A673 (cell line): ENCODE data around the gene CDH23. TPM values are rescaled to one million over a fixed set of nuclear protein-coding genes. Genes with fewer than 3 reads are reported as not detected.

ENCODE experiments used
- BruUV-seq: library from RNA; stranded (reverse); fragments of 400-500 nt; replicated peaks from 2 replicates; lab custom pipeline; 2021; lab: Mats Ljungman, UMichigan
- CTCF ChIA-PET: fragments of 300-600 bp; sonication (Branson Sonifier 250); formaldehyde crosslinking; loops from one replicate; lab custom pipeline; 2022; ENCODE audit warnings: antibody characterized with exemption; lab: Charles Lee
- POLR2A ChIA-PET: fragments of 300-600 bp; sonication (Branson Sonifier 250); formaldehyde crosslinking; loops from one replicate; lab custom pipeline; 2022; ENCODE audit warnings: antibody characterized with exemption; ENCODE audit not compliant: low non-redundant PET; lab: Charles Lee
- DNase-seq: peaks from one replicate; pipeline ENCODE4 v3.0.0-alpha.2; 2015; ENCODE audit warnings: low spot score
- H3K27ac ChIP-seq: fragments of 200-600 bp; sonication (generic); 2 replicates; pipeline ENCODE4 v1.5.1; 2016; ENCODE audit warnings: mixed run types, low read depth, mild to moderate bottlenecking, mixed read lengths, antibody characterized with exemption, low read length; ENCODE audit not compliant: poor library complexity, severe bottlenecking
- H3K27me3 ChIP-seq: fragments of 200-600 bp; sonication (generic); replicated peaks from 2 replicates; pipeline ENCODE4 v1.6.1; 2017; ENCODE audit warnings: mixed run types, low read depth, mild to moderate bottlenecking, mixed read lengths, antibody characterized with exemption, low read length; ENCODE audit not compliant: insufficient read depth, poor library complexity
- H3K36me3 ChIP-seq: fragments of 200-600 bp; sonication (generic); 2 replicates; pipeline ENCODE4 v1.6.1; 2016; ENCODE audit warnings: mixed run types, mild to moderate bottlenecking, mixed read lengths, antibody characterized with exemption, low read length; ENCODE audit not compliant: insufficient read depth, poor library complexity, severe bottlenecking
- H3K4me1 ChIP-seq: fragments of 200-600 bp; sonication (generic); 2 replicates; pipeline ENCODE4 v1.6.1; 2017; ENCODE audit warnings: mixed run types, mild to moderate bottlenecking, mixed read lengths, antibody characterized with exemption, low read length; ENCODE audit not compliant: insufficient read depth, poor library complexity, severe bottlenecking
- H3K4me3 ChIP-seq: fragments of 200-600 bp; sonication (generic); 2 replicates; pipeline ENCODE4 v1.5.1; 2016; ENCODE audit warnings: low read depth, mixed run types, mild to moderate bottlenecking, mixed read lengths, low read length; ENCODE audit not compliant: poor library complexity, severe bottlenecking
- H3K9me3 ChIP-seq: fragments of 200-600 bp; sonication (generic); 2 replicates; pipeline ENCODE4 v1.6.1; 2016; ENCODE audit warnings: mixed run types, low read depth, mild to moderate bottlenecking, mixed read lengths, antibody characterized with exemption, low read length; ENCODE audit not compliant: poor library complexity, severe bottlenecking
- EZH2 ChIP-seq: fragments of 200-600 bp; sonication (generic); IDR thresholded peaks from 2 replicates; pipeline ENCODE4 v1.6.1; 2017; ENCODE audit warnings: borderline replicate concordance, low read depth, mild to moderate bottlenecking, mixed read lengths, antibody characterized with exemption, low read length; ENCODE audit not compliant: poor library complexity, severe bottlenecking
- intact Hi-C: fragments of 100-400 bp; cut with micrococcal nuclease; formaldehyde crosslinking; loops from one replicate; pipeline ENCODE4 v1.10.0; 2022; ENCODE audit not compliant: unreplicated experiment
- total RNA-seq: library from RNA; stranded (reverse); gene quantifications from 2 replicates; pipeline ENCODE4 v1.2.3, GENCODE V29; 2021
- TF ChIP-seq, protein P1 (sequence below): fragments of 300-800, 200-600 bp; sonication (generic); conservative IDR thresholded peaks from 2 replicates; pipeline ENCODE4 v1.5.1; 2017; ENCODE audit warnings: low read depth, mild to moderate bottlenecking, antibody characterized with exemption, low read length, moderate library complexity, mixed read lengths

Gene CDH23
- total RNA-seq, 1 experiment from 2014 or later: 49.7 TPM

GRCh38 chr10:71349406-71349805, 47.3 kb upstream of the CDH23 start:
- TF ChIP-seq, protein P1, sequence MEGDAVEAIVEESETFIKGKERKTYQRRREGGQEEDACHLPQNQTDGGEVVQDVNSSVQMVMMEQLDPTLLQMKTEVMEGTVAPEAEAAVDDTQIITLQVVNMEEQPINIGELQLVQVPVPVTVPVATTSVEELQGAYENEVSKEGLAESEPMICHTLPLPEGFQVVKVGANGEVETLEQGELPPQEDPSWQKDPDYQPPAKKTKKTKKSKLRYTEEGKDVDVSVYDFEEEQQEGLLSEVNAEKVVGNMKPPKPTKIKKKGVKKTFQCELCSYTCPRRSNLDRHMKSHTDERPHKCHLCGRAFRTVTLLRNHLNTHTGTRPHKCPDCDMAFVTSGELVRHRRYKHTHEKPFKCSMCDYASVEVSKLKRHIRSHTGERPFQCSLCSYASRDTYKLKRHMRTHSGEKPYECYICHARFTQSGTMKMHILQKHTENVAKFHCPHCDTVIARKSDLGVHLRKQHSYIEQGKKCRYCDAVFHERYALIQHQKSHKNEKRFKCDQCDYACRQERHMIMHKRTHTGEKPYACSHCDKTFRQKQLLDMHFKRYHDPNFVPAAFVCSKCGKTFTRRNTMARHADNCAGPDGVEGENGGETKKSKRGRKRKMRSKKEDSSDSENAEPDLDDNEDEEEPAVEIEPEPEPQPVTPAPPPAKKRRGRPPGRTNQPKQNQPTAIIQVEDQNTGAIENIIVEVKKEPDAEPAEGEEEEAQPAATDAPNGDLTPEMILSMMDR: no peak
- no peak for TF ChIP-seq EZH2
- H3K27ac ChIP-seq: no peak overlapping the region
- no peaks in the 10 kb centered on the region for H3K4me1 ChIP-seq
- ChIA-PET CTCF (no interaction called here), POLR2A (no interaction called here)
- BruUV-seq: no TSS peak
- no peaks in the 10 kb centered on the region for H3K27me3 ChIP-seq
- H3K36me3 ChIP-seq: no peaks in the 10 kb centered on the region
- intact Hi-C loops: no loop called here
- H3K4me3 ChIP-seq: no peak overlapping the region
- H3K9me3 ChIP-seq: no peaks in the 10 kb centered on the region
- DNase-seq: no peak

DNA sequence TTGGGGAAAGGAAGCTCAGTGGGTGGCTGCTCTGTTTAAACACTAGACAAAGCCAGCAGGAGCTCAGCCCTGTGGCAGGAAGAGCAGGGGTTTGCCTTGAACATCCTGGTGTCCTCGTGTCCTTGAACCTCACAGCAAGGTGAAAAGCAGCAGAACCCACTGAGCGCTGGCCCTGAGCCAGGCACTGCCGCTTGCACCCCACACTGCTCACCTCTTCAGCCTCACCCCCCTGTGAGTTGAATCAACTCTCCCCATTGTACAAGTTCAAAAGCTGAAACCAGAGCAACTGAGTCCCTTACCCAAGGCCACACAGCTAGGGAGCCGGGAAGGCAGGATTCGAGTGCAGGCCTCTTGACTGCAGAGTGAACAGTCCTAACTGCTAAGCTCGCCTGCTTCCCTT, 45.6 kb upstream of the CDH23 start:
- no peak overlapping the region for H3K27ac ChIP-seq
- H3K4me3 ChIP-seq: no peak overlapping the region
- no peak for DNase-seq
- ChIA-PET CTCF (no interaction called here), POLR2A (no interaction called here)
- no peaks in the 10 kb centered on the region for H3K9me3 ChIP-seq
- H3K4me1 ChIP-seq: no peaks in the 10 kb centered on the region
- BruUV-seq: no TSS peak
- intact Hi-C loops: no loop called here
- no peaks in the 10 kb centered on the region for H3K36me3 ChIP-seq
- no peak for TF ChIP-seq EZH2
- TF ChIP-seq, protein P1: no peak
- H3K27me3 ChIP-seq: no peaks in the 10 kb centered on the region

- POLR2A ChIA-PET: no interaction called here
- CTCF ChIA-PET: no interaction called here
- intact Hi-C loops: no loop called here
- TF ChIP-seq EZH2: no peak
- no peaks in the 10 kb centered on the region for H3K36me3 ChIP-seq
- no peak overlapping the region for H3K27ac ChIP-seq
- no peaks in the 10 kb centered on the region for H3K4me1 ChIP-seq
- H3K27me3 ChIP-seq: no peaks in the 10 kb centered on the region
- no TSS peak for BruUV-seq
- H3K4me3 ChIP-seq: no peak overlapping the region
- H3K9me3 ChIP-seq: no peaks in the 10 kb centered on the region
- no peak for DNase-seq
These were observed 44.9 kb upstream of the CDH23 start for GRCh38 chr10:71351628-71352319.

- no peak for DNase-seq
- no peak overlapping the region for H3K27ac ChIP-seq
- H3K9me3 ChIP-seq: no peaks in the 10 kb centered on the region
- H3K4me3 ChIP-seq: no peak overlapping the region
- intact Hi-C loops: no loop called here
- CTCF ChIA-PET: no interaction called here
- TF ChIP-seq EZH2: no peak
- TF ChIP-seq, protein P1: no peak
- no peaks in the 10 kb centered on the region for H3K36me3 ChIP-seq
- no peaks in the 10 kb centered on the region for H3K27me3 ChIP-seq
- POLR2A ChIA-PET: no interaction called here
- no peaks in the 10 kb centered on the region for H3K4me1 ChIP-seq
- no TSS peak for BruUV-seq
These were observed 43.1 kb upstream of the CDH23 start for GRCh38 chr10:71353639-71354038.
